NCI-H1436 (cell line): ENCODE measurements around the gene HS3ST6.
"Not testable (repeated sequence)": the region's sequence is repeated elsewhere in the genome, so short reads cannot be mapped to it uniquely, and the experiment has no call there.

ENCODE experiments used
- DNase-seq: peaks from one replicate; lab custom pipeline; 2025; lab: John Stamatoyannopoulos, UW

The HS3ST6 gene

GRCh38 chr16:1877804-1878203 lies 40.4 kb downstream of the HS3ST6 start:
- peak; percentile 28 for DNase-seq

- DNase-seq: no peak
Measured at GRCh38 chr16:1877089-1877488, 41.1 kb downstream of the HS3ST6 start.

GRCh38 chr16:1876468-1876867 lies 41.7 kb downstream of the HS3ST6 start:
- DNase-seq: no peak

DNA sequence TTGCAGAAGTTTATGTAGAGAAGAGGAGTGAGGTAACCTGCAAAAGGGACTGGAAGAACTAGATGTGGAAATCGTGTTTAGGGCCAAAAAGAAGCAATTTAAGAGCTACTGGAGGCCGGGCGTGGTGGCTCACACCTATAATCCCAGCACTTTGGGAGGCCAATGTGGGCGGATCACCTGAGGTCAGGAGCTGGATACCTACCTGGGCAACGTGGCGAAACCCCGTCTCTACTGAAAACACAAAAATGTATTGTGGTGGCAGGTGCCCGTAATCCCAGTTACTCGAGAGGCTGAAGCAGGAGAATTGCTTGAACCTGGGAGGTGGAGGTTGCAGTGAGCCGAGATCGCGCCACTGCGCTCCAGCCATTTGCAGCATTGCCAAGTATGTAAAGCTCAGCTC lies 42.1 kb downstream of the HS3ST6 start:
- not testable (repeated sequence) for DNase-seq

- no peak for DNase-seq
Measured at GRCh38 chr16:1874854-1875253, 43.4 kb downstream of the HS3ST6 start.

- no peak for DNase-seq
Measured at GRCh38 chr16:1871974-1872635, 46.1 kb downstream of the HS3ST6 start, which contains the start of gene MEIOB. TSS of gene MEIOB (minus strand) at chr16:1872164. CDS start at chr16:1868175, 3,989 bp downstream.

DNA sequence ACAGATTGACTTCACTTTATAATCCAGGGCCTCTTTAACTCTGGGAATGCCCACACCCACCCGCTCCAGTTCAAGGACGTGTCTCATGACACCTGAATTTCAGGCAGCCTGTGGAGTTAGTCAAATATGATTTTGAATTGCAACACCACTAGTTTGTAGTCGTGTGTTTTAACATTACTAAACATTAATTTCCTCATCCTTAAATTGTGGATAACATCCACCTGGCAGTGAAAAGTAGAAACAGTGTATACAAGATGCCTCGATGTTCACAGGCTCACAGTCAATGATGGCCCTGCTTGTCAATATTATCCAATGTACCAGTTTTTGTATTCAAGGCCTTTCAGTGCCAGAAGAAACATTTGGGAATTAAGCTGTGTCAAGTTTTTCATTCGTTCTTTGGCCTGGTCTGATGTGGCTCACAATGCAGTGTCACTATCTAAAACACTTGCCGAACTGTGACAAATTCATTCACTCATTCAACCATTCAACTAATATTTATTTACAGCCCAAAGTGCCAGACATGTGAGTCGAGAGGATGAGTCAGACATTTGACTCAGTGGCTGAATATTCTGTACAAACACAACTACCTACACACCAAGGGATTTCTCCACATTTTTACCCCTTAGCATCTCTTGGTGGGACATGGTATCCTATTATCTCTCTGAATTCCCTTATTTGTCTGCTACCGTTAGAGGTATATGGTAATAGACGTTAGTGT lies 47.7 kb downstream of the HS3ST6 start:
- no peak for DNase-seq

GRCh38 chr16:1865902-1866690 lies 52.1 kb downstream of the HS3ST6 start:
- no peak for DNase-seq

DNA sequence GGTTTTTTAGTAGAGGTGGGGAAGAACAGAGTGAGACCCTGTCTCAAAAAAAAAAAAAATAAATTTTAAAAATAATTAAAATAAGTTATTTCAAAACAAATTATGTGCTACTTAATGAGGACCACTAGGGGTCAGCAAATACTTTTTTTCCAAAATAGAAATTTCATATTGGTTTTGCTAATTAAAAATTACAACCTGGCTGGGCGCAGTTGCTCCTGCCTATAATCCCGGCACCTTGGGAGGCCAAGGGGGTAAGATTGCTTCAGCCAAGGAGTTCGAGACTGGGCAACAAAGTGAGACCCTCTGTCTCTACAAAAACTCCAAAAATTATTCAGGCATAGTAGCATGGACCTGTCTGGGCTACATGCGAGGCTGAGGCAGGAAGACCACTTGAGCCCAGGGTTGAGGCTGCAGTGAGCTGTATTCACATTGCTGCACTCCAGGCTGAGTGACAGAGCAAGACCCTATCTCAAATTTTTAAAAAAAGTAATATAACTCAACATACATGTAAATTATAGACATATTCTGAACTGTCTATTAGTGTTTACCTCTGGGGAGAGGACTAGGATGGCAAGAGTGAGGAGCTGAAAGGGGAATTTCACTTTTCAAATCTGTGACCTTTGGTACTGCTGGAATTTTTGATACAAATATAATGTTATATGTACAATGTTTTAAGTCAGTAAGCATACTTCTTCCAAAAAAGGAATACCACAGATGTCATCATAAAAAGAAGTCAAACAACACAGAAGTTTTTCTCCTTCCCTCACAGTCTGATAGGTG lies 54.3 kb downstream of the HS3ST6 start:
- DNase-seq: peak; percentile 50

DNA sequence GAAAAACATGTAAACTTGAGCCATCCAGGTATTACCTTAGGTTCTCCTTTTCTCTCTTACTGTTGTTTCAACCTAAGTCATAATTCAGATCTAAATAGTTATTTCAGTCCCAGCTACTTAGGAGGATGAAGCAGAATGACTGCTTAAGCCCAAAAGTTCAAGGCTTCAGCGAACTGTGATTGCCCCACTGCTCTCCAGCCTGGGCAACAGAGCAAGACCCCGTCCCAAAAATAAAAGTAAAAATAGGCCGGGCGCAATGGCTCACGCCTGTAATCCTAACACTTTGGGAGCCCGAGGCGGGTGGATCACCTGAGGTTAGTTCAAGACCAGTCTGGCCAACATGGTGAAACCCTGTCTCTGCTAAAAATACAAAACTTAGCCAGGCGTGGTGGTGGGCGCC lies 55.8 kb downstream of the HS3ST6 start:
- DNase-seq: no peak

DNA sequence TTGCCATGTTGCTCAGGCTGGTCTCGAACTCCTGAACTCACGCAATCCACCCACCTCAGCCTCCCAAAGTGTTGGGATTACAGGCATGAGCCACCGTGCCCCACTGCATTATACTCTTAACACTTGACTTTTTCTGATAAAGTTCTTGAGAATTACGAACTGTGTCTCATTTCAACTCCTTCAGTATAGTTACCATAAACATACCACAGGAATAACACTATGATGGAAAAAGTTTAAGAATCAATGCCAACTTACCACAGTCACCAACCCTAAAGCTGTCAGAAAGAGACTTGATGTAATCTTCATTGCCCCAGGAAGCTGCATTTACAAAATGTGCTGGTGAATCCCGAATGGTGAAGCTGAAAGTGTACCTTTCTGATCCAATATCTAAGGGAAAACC lies 56.5 kb downstream of the HS3ST6 start:
- DNase-seq: no peak
